Osteoblast (primary cell): Measurements from ENCODE around the gene SOWAHB. TPM values are rescaled to one million over a fixed set of nuclear protein-coding genes. Genes with fewer than 3 reads are reported as not detected.
"Not testable (repeated sequence)": the region's sequence is repeated elsewhere in the genome, so short reads cannot be mapped to it uniquely, and the experiment has no call there.

Experiments used
- DNase-seq: peaks from one replicate; pipeline ENCODE4 v3.0.0; 2011; ENCODE audit warnings: low spot score, mixed read lengths; ENCODE audit not compliant: insufficient read length; ENCODE audit errors: missing footprints
- H2AFZ ChIP-seq: 2 replicates; pipeline ENCODE4 v1.6.0; 2011; ENCODE audit warnings: mild to moderate bottlenecking, low read length
- H3K27ac ChIP-seq: 2 replicates; pipeline ENCODE4 v1.5.1; 2011; ENCODE audit warnings: mild to moderate bottlenecking, low read depth, low read length, moderate library complexity
- H3K27me3 ChIP-seq: 2 replicates; pipeline ENCODE4 v1.6.0; 2012; ENCODE audit warnings: mild to moderate bottlenecking, control low read depth, inconsistent platforms, low read length, moderate library complexity; ENCODE audit not compliant: insufficient read depth
- H3K36me3 ChIP-seq: 2 replicates; pipeline ENCODE4 v1.5.1; 2011; ENCODE audit warnings: mild to moderate bottlenecking, low read length, control low read depth, moderate library complexity; ENCODE audit not compliant: insufficient read depth
- H3K4me1 ChIP-seq: 2 replicates; pipeline ENCODE4 v1.5.1; 2011; ENCODE audit warnings: mild to moderate bottlenecking, low read length, control low read depth, moderate library complexity; ENCODE audit not compliant: insufficient read depth
- H3K4me2 ChIP-seq: 2 replicates; pipeline ENCODE4 v1.6.0; 2011; ENCODE audit warnings: mild to moderate bottlenecking, low read length; ENCODE audit not compliant: insufficient read depth
- H3K4me3 ChIP-seq: fragments of 200-600 bp; sonication (generic); 3 replicates; pipeline ENCODE4 v1.5.1; 2012; ENCODE audit warnings: mild to moderate bottlenecking, low read length, inconsistent platforms; ENCODE audit not compliant: insufficient read depth
- H3K79me2 ChIP-seq: 2 replicates; pipeline ENCODE4 v1.6.0; 2012; ENCODE audit warnings: mild to moderate bottlenecking, low read length, control low read depth, inconsistent platforms; ENCODE audit not compliant: insufficient read depth
- H3K9me3 ChIP-seq: 2 replicates; pipeline ENCODE4 v1.5.1; 2011; ENCODE audit warnings: low read depth, low read length, control low read depth
- H4K20me1 ChIP-seq: 2 replicates; pipeline ENCODE4 v1.6.0; 2012; ENCODE audit warnings: mild to moderate bottlenecking, low read length, control low read depth; ENCODE audit not compliant: insufficient read depth
- total RNA-seq: library from RNA; depleted of rRNA; stranded (reverse); fragments of >200 nt; gene quantifications from 2 replicates; pipeline ENCODE4 v1.2.3, GENCODE V29; 2012
- TF ChIP-seq, protein P1 (sequence below): IDR thresholded peaks from 2 replicates; pipeline ENCODE4 v1.5.1; 2011; ENCODE audit warnings: mild to moderate bottlenecking, low read depth, low read length, moderate library complexity; ENCODE audit errors: extremely low read depth

SOWAHB gene
- total RNA-seq, 1 donor, result under 0.01 TPM

GRCh38 chr4:76873495-76873894 lies 24.4 kb downstream of the SOWAHB start:
- TF ChIP-seq, protein P1, sequence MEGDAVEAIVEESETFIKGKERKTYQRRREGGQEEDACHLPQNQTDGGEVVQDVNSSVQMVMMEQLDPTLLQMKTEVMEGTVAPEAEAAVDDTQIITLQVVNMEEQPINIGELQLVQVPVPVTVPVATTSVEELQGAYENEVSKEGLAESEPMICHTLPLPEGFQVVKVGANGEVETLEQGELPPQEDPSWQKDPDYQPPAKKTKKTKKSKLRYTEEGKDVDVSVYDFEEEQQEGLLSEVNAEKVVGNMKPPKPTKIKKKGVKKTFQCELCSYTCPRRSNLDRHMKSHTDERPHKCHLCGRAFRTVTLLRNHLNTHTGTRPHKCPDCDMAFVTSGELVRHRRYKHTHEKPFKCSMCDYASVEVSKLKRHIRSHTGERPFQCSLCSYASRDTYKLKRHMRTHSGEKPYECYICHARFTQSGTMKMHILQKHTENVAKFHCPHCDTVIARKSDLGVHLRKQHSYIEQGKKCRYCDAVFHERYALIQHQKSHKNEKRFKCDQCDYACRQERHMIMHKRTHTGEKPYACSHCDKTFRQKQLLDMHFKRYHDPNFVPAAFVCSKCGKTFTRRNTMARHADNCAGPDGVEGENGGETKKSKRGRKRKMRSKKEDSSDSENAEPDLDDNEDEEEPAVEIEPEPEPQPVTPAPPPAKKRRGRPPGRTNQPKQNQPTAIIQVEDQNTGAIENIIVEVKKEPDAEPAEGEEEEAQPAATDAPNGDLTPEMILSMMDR, result no peak
- no peak overlapping the region for H2AFZ ChIP-seq
- H3K79me2 ChIP-seq, result no peaks in the 10 kb centered on the region
- no peak overlapping the region for H3K27ac ChIP-seq
- no peak overlapping the region for H3K4me3 ChIP-seq
- H3K4me1 ChIP-seq, result no peaks in the 10 kb centered on the region
- H3K4me2 ChIP-seq, result no peak overlapping the region
- no peaks in the 10 kb centered on the region for H4K20me1 ChIP-seq
- DNase-seq, result no peak
- H3K36me3 ChIP-seq, result no peaks in the 10 kb centered on the region
- no peaks in the 10 kb centered on the region for H3K9me3 ChIP-seq
- peaks cover 7% of the 10 kb centered on the region for H3K27me3 ChIP-seq

DNA sequence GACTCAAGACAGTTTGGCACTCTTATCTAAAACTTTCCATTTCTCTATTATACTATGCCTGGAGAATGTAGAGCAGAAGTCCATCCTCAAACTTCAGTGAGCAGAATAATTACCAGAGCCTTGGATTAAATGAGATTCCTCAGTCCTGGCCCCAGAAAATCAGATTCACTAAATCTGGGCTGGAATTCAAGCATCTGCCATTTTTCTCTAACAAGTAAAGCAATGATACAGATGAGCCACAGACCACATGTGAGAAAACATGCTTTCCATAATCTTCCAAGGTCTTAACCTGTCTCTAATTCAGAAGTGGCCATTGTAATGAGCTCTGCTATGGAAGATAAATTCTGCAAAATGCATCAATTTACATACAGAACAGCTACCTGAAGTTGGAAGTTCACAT lies 25.4 kb downstream of the SOWAHB start:
- no peak for DNase-seq

GRCh38 chr4:76868780-76869179 lies 29.2 kb downstream of the SOWAHB start:
- H4K20me1 ChIP-seq, H3K9me3 ChIP-seq, H3K4me3 ChIP-seq, H3K4me2 ChIP-seq, H3K79me2 ChIP-seq, H3K27ac ChIP-seq, DNase-seq, H2AFZ ChIP-seq, H3K4me1 ChIP-seq, H3K27me3 ChIP-seq, H3K36me3 ChIP-seq: not testable (repeated sequence)

More for the DNA sequence above, 25.4 kb downstream of the SOWAHB start:
- H2AFZ ChIP-seq, result no peak overlapping the region
- no peaks in the 10 kb centered on the region for H3K36me3 ChIP-seq
- H3K27me3 ChIP-seq, result peaks cover 7% of the 10 kb centered on the region
- H3K79me2 ChIP-seq, result no peaks in the 10 kb centered on the region
- no peak overlapping the region for H3K27ac ChIP-seq
- TF ChIP-seq, protein P1, result no peak
- H3K4me1 ChIP-seq, result no peaks in the 10 kb centered on the region
- H3K9me3 ChIP-seq, result no peaks in the 10 kb centered on the region
- no peaks in the 10 kb centered on the region for H4K20me1 ChIP-seq
- no peak overlapping the region for H3K4me2 ChIP-seq
- no peak overlapping the region for H3K4me3 ChIP-seq

DNA sequence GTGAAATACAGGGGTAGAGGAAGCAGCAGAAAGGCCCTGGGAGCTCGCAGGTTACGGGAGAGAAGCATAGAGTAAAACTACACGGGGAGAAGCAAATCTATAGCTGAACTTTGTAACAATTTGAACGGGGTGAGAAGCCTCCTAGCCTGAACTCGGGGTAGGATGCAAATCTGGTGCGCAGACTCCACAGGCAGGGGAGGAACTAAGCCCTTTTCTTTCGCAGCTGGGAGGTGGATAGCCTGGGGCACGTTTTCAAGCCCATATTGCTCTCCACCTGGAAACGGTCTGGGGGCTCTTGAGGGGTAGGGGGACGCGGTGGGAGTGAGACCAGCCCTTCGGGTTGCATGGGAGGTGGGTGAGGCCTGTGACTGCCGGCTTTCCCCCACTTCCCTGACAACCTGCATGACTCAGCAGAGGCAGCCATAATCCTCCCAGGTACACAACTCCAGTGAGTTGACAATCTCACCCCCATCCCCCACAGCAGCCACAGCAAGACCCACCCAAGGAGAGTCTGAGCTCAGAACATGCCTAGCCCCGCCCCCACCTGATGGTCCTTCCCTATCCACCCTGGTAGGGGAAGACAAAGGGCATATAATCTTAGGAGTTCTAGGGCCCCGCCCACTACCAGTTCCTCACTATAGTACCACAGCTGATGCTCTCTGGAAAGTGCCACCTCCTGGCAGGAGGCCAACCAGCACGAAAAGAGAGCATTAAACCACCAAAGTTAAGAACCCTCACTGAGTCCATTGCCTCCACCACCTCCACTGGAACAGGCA lies 29.9 kb downstream of the SOWAHB start:
- no peaks in the 10 kb centered on the region for H4K20me1 ChIP-seq
- H3K27ac ChIP-seq, result no peak overlapping the region
- H3K9me3 ChIP-seq, result no peaks in the 10 kb centered on the region
- peaks cover 6% of the 10 kb centered on the region for H3K27me3 ChIP-seq
- H2AFZ ChIP-seq, result no peak overlapping the region
- no peak for DNase-seq
- H3K4me1 ChIP-seq, result no peaks in the 10 kb centered on the region
- H3K4me3 ChIP-seq, result no peak overlapping the region
- TF ChIP-seq, protein P1, result no peak
- no peaks in the 10 kb centered on the region for H3K79me2 ChIP-seq
- no peak overlapping the region for H3K4me2 ChIP-seq
- no peaks in the 10 kb centered on the region for H3K36me3 ChIP-seq
